Activated T-helper 2 cell treated with anti-CD3 and anti-CD28 coated beads, Interferon-gamma antibody, Interleukin-2, Interleukin-4, amounts not matched to agents 10 μg/mL and 5 μg/mL and 100 μg/mL, durations not matched to agents 14 hours and 24 hours and 36 hours (primary cell): ENCODE data around the gene OR2T8. TPM values are rescaled to one million over a fixed set of nuclear protein-coding genes. Genes with fewer than 3 reads are reported as not detected.

Source experiments
- DNase-seq: peaks from one replicate; pipeline ENCODE4 v3.0.0; 2021; ENCODE audit warnings: low spot score
- H3K27ac Mint-ChIP-seq: one replicate; pipeline ENCODE4 v1.8.0; 2021; ENCODE audit warnings: mixed read lengths
- H3K27me3 Mint-ChIP-seq: one replicate; pipeline ENCODE4 v1.8.0; 2021; ENCODE audit warnings: low read depth, mixed read lengths
- H3K36me3 Mint-ChIP-seq: one replicate; pipeline ENCODE4 v1.8.0; 2021; ENCODE audit warnings: low read depth, mixed read lengths
- H3K4me1 Mint-ChIP-seq: one replicate; pipeline ENCODE4 v1.8.0; 2021; ENCODE audit warnings: low read depth, mixed read lengths
- H3K4me3 Mint-ChIP-seq: one replicate; pipeline ENCODE4 v1.8.0; 2021; ENCODE audit warnings: low read depth, mild to moderate bottlenecking, moderate library complexity, mixed read lengths
- H3K9me3 Mint-ChIP-seq: one replicate; pipeline ENCODE4 v1.8.0; 2021; ENCODE audit warnings: mixed read lengths
- intact Hi-C: fragments of 100-400 bp; cut with micrococcal nuclease; formaldehyde crosslinking; loops from one replicate; pipeline ENCODE4 v1.15.1; 2023
- total RNA-seq: library from RNA; stranded (reverse); gene quantifications from 2 replicates; pipeline ENCODE4 v1.2.3, GENCODE V29; 2022

Gene OR2T8
- total RNA-seq = not detected in 2 replicates

- no peaks in the 10 kb centered on the region for H3K27me3 Mint-ChIP-seq
- DNase-seq = no peak
- intact Hi-C loops = no loop called here
- no peaks in the 10 kb centered on the region for H3K36me3 Mint-ChIP-seq
- H3K4me3 Mint-ChIP-seq = no peak within 1 kb of the TSS
- no peaks in the 10 kb centered on the region for H3K9me3 Mint-ChIP-seq
- H3K27ac Mint-ChIP-seq = no peak within 1 kb of the TSS
- H3K4me1 Mint-ChIP-seq = no peaks in the 10 kb centered on the region
These were observed at the start of gene OR2T8 for GRCh38 chr1:247919952-247920351. Gene OR2T8, plus strand, starts transcription at chr1:247920252. Its CDS starts 766 bp downstream, at chr1:247921018.

GRCh38 chr1:247883346-247883745, 36.7 kb upstream of the OR2T8 start:
- Mint-ChIP-seq H3K4me1 (no peaks in the 10 kb centered on the region), H3K9me3 (no peaks in the 10 kb centered on the region), H3K27ac (no peak overlapping the region), H3K36me3 (no peaks in the 10 kb centered on the region), H3K27me3 (no peaks in the 10 kb centered on the region), H3K4me3 (no peak overlapping the region)
- no peak for DNase-seq
- intact Hi-C loops = no loop called here

GRCh38 chr1:247884797-247885413, 35.1 kb upstream of the OR2T8 start:
- Mint-ChIP-seq H3K9me3 (no peaks in the 10 kb centered on the region), H3K4me3 (no peak overlapping the region), H3K27me3 (no peaks in the 10 kb centered on the region), H3K27ac (no peak overlapping the region), H3K4me1 (no peaks in the 10 kb centered on the region), H3K36me3 (no peaks in the 10 kb centered on the region)
- no peak for DNase-seq
- intact Hi-C loops = no loop called here

- no peak within 1 kb of the TSS for H3K4me3 Mint-ChIP-seq
- no peaks in the 10 kb centered on the region for H3K4me1 Mint-ChIP-seq
- intact Hi-C loops = no loop called here
- DNase-seq = no peak
- no peaks in the 10 kb centered on the region for H3K36me3 Mint-ChIP-seq
- no peaks in the 10 kb centered on the region for H3K9me3 Mint-ChIP-seq
- H3K27me3 Mint-ChIP-seq = no peaks in the 10 kb centered on the region
- no peak within 1 kb of the TSS for H3K27ac Mint-ChIP-seq
These were observed 24.9 kb upstream of the OR2T8 start, which contains the start of gene OR2W3 for GRCh38 chr1:247895163-247895637. Gene OR2W3, plus strand, starts transcription at chr1:247895587. Its CDS starts 0 bp downstream, at chr1:247895587.

- Mint-ChIP-seq H3K36me3 (no peaks in the 10 kb centered on the region), H3K4me3 (no peak overlapping the region), H3K27ac (no peak overlapping the region), H3K9me3 (no peaks in the 10 kb centered on the region), H3K4me1 (no peaks in the 10 kb centered on the region), H3K27me3 (no peaks in the 10 kb centered on the region)
- intact Hi-C loops = no loop called here
- no peak for DNase-seq
These were observed 24.1 kb upstream of the OR2T8 start for GRCh38 chr1:247895976-247896375.

- DNase-seq = no peak
- Mint-ChIP-seq H3K4me3 (no peak overlapping the region), H3K4me1 (peaks cover 9% of the 10 kb centered on the region), H3K27ac (no peak overlapping the region), H3K27me3 (peaks cover 4% of the 10 kb centered on the region), H3K36me3 (no peaks in the 10 kb centered on the region), H3K9me3 (no peaks in the 10 kb centered on the region)
- intact Hi-C loops = no loop called here
These were observed 15.9 kb upstream of the OR2T8 start for GRCh38 chr1:247904122-247904521.

- intact Hi-C loops = no loop called here
- no peak for DNase-seq
- H3K36me3 Mint-ChIP-seq = no peaks in the 10 kb centered on the region
- no peak overlapping the region for H3K4me3 Mint-ChIP-seq
- H3K27ac Mint-ChIP-seq = no peak overlapping the region
- H3K4me1 Mint-ChIP-seq = peaks cover 9% of the 10 kb centered on the region
- H3K9me3 Mint-ChIP-seq = no peaks in the 10 kb centered on the region
- H3K27me3 Mint-ChIP-seq = peaks cover 4% of the 10 kb centered on the region
These were observed 14.9 kb upstream of the OR2T8 start for GRCh38 chr1:247905181-247905580.

- intact Hi-C loops = no loop called here
- Mint-ChIP-seq H3K36me3 (no peaks in the 10 kb centered on the region), H3K4me1 (peaks cover 9% of the 10 kb centered on the region), H3K9me3 (no peaks in the 10 kb centered on the region), H3K27ac (peak overlapping the region; percentile 68), H3K27me3 (peaks cover 4% of the 10 kb centered on the region), H3K4me3 (peak overlapping the region; percentile 34)
- DNase-seq = no peak
These were observed 14.0 kb upstream of the OR2T8 start for GRCh38 chr1:247905910-247906503.

- H3K4me1 Mint-ChIP-seq = peaks cover 9% of the 10 kb centered on the region
- H3K36me3 Mint-ChIP-seq = no peaks in the 10 kb centered on the region
- peak overlapping the region; percentile 60 for H3K4me3 Mint-ChIP-seq
- peaks cover 4% of the 10 kb centered on the region for H3K27me3 Mint-ChIP-seq
- peak overlapping the region; percentile 68 for H3K27ac Mint-ChIP-seq
- intact Hi-C loops = no loop called here
- DNase-seq = no peak
- no peaks in the 10 kb centered on the region for H3K9me3 Mint-ChIP-seq
These were observed 13.5 kb upstream of the OR2T8 start for GRCh38 chr1:247906504-247907047.

GRCh38 chr1:247908766-247909165, 11.3 kb upstream of the OR2T8 start:
- intact Hi-C loops = loop anchor here (2.0 kb wide), 1 partner anchor 28 kb away; no protein-coding TSS in a partner anchor
- peaks cover 9% of the 10 kb centered on the region for H3K4me1 Mint-ChIP-seq
- no peak overlapping the region for H3K27ac Mint-ChIP-seq
- peaks cover 4% of the 10 kb centered on the region for H3K27me3 Mint-ChIP-seq
- H3K36me3 Mint-ChIP-seq = no peaks in the 10 kb centered on the region
- H3K9me3 Mint-ChIP-seq = no peaks in the 10 kb centered on the region
- no peak overlapping the region for H3K4me3 Mint-ChIP-seq
- no peak for DNase-seq

- H3K9me3 Mint-ChIP-seq = no peaks in the 10 kb centered on the region
- no peak overlapping the region for H3K4me3 Mint-ChIP-seq
- no peaks in the 10 kb centered on the region for H3K4me1 Mint-ChIP-seq
- no peak overlapping the region for H3K27ac Mint-ChIP-seq
- intact Hi-C loops = no loop called here
- no peaks in the 10 kb centered on the region for H3K27me3 Mint-ChIP-seq
- H3K36me3 Mint-ChIP-seq = no peaks in the 10 kb centered on the region
- no peak for DNase-seq
These were observed 6.3 kb upstream of the OR2T8 start for GRCh38 chr1:247913786-247914185.

GRCh38 chr1:247914941-247915662, 5.0 kb upstream of the OR2T8 start:
- no peak for DNase-seq
- H3K36me3 Mint-ChIP-seq = no peaks in the 10 kb centered on the region

GRCh38 chr1:247923941-247924340, 3.9 kb downstream of the OR2T8 start:
- Mint-ChIP-seq H3K9me3 (no peaks in the 10 kb centered on the region), H3K27me3 (no peaks in the 10 kb centered on the region), H3K4me3 (no peak overlapping the region), H3K27ac (no peak overlapping the region), H3K4me1 (no peaks in the 10 kb centered on the region), H3K36me3 (no peaks in the 10 kb centered on the region)
- no peak for DNase-seq
- intact Hi-C loops = no loop called here

More at GRCh38 chr1:247914941-247915662, 5.0 kb upstream of the OR2T8 start:
- no peak overlapping the region for H3K27ac Mint-ChIP-seq
- H3K9me3 Mint-ChIP-seq = no peaks in the 10 kb centered on the region
- no peaks in the 10 kb centered on the region for H3K27me3 Mint-ChIP-seq
- intact Hi-C loops = no loop called here
- no peak overlapping the region for H3K4me3 Mint-ChIP-seq
- H3K4me1 Mint-ChIP-seq = no peaks in the 10 kb centered on the region
